ENCODE results near the gene SKOR1. TPM values are rescaled to one million over a fixed set of nuclear protein-coding genes. Genes with fewer than 3 reads are reported as not detected.

Gene SKOR1
- total and polyA plus RNA-seq, 2 of the 4 experiments (the other 2 are of a cell fraction) = 0.03 TPM; not detected in 1

GRCh38 chr15:67850336-67850735 lies 25.0 kb downstream of the SKOR1 start:
- Histone ChIP-seq H3K23ac (ENCODE audit: low read depth, low read length) (no peak overlapping the region), H2AK5ac (ENCODE audit: low read depth, low read length) (no peak overlapping the region), H3K9ac (ENCODE audit: low read depth, low read length) (no peak overlapping the region), H3K4me3 (ENCODE audit: insufficient read depth, low read depth, low read length) (no peak overlapping the region), H2BK15ac (ENCODE audit: low read depth, low read length) (no peak overlapping the region), H4K20me1 (ENCODE audit: insufficient read depth, low read length) (no peaks in the 10 kb centered on the region), H3K4me1 (ENCODE audit: control insufficient read depth, insufficient read depth, low read length) (no peaks in the 10 kb centered on the region), H3K79me1 (ENCODE audit: low read depth in 1 of 2, low read length in 2 of 2) (no peaks in the 10 kb centered on the region), H3K56ac (ENCODE audit: extremely low read depth, insufficient read depth, low read length) (no peak overlapping the region), H4K5ac (ENCODE audit: low read depth, low read length) (no peak overlapping the region), H4K8ac (ENCODE audit: low read depth in 2 of 2, low read length in 2 of 2) (no peak overlapping the region), H2BK5ac (ENCODE audit: low read depth, low read length, poor library complexity, severe bottlenecking) (no peak overlapping the region), H4K91ac (ENCODE audit: insufficient read depth, low read depth, low read length) (no peak overlapping the region), H2BK120ac (ENCODE audit: low read depth, low read length) (no peak overlapping the region), H3K4ac (ENCODE audit: low read depth, low read length) (no peak overlapping the region), H2AFZ (replicated peaks; ENCODE audit: low read length, poor library complexity) (no peak overlapping the region), H3K9me3 (ENCODE audit: control insufficient read depth, insufficient read depth, low read length) (no peaks in the 10 kb centered on the region), H3K9me1 (ENCODE audit: insufficient read depth, low read length) (no peaks in the 10 kb centered on the region), H3K36me3 (ENCODE audit: control insufficient read depth, insufficient read depth, low read length) (no peaks in the 10 kb centered on the region), H2BK20ac (ENCODE audit: low read depth, low read length) (no peak overlapping the region), H3K14ac (replicated peaks; ENCODE audit: low read depth, low read length) (no peak overlapping the region), H3K27me3 (ENCODE audit: control insufficient read depth, insufficient read depth, low read length) (peaks cover 4% of the 10 kb centered on the region), H3K27ac (ENCODE audit: insufficient read depth, low read length) (no peak overlapping the region), H3K18ac (ENCODE audit: low read depth, low read length) (no peak overlapping the region), H3K4me2 (ENCODE audit: low read depth, low read length) (no peak overlapping the region), H2AK9ac (replicated peaks; ENCODE audit: low read depth, low read length, poor library complexity) (no peak overlapping the region)
- intact Hi-C loops (cut with micrococcal nuclease) (no loop called here), dilution Hi-C loops (cut with HindIII; ENCODE audit: low sequenced_read_pairs, unreplicated experiment) (no loop called here), in situ Hi-C loops (cut with MboI; ENCODE audit: low sequenced_read_pairs) (no loop called here)
- DNase-seq (no peak), ATAC-seq (ENCODE audit: low read depth) (no peak)
- BruUV-seq (replicated peaks) = no TSS peak
- TF ChIP-seq, protein P1, sequence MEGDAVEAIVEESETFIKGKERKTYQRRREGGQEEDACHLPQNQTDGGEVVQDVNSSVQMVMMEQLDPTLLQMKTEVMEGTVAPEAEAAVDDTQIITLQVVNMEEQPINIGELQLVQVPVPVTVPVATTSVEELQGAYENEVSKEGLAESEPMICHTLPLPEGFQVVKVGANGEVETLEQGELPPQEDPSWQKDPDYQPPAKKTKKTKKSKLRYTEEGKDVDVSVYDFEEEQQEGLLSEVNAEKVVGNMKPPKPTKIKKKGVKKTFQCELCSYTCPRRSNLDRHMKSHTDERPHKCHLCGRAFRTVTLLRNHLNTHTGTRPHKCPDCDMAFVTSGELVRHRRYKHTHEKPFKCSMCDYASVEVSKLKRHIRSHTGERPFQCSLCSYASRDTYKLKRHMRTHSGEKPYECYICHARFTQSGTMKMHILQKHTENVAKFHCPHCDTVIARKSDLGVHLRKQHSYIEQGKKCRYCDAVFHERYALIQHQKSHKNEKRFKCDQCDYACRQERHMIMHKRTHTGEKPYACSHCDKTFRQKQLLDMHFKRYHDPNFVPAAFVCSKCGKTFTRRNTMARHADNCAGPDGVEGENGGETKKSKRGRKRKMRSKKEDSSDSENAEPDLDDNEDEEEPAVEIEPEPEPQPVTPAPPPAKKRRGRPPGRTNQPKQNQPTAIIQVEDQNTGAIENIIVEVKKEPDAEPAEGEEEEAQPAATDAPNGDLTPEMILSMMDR (conservative IDR thresholded peaks at IDR 0.05; ENCODE audit: low read depth, low read length) = no peak
- no peak for TF ChIP-seq USF2 (IDR thresholded peaks at IDR 0.05; ENCODE audit: low read depth, low read length)
- no peak for TF ChIP-seq SMC3 (IDR thresholded peaks at IDR 0.05; ENCODE audit: low read depth, low read length)
- TF ChIP-seq RAD21 (IDR thresholded peaks at IDR 0.05; ENCODE audit: low read length) = no peak
- no peak for TF ChIP-seq MAZ (IDR thresholded peaks at IDR 0.05; ENCODE audit: borderline replicate concordance, low read depth, low read length)
- TF ChIP-seq RFX5 (IDR thresholded peaks at IDR 0.05; ENCODE audit: low read depth, low read length) = no peak
- no peak for TF ChIP-seq CEBPB (IDR thresholded peaks at IDR 0.05; ENCODE audit: low read depth, low read length)
- TF ChIP-seq FOS (IDR thresholded peaks at IDR 0.05; ENCODE audit: low read depth, low read length) = no peak
- no peak for TF ChIP-seq CHD1 (IDR thresholded peaks at IDR 0.05; ENCODE audit: low read depth, low read length)
- TF ChIP-seq, protein P2, sequence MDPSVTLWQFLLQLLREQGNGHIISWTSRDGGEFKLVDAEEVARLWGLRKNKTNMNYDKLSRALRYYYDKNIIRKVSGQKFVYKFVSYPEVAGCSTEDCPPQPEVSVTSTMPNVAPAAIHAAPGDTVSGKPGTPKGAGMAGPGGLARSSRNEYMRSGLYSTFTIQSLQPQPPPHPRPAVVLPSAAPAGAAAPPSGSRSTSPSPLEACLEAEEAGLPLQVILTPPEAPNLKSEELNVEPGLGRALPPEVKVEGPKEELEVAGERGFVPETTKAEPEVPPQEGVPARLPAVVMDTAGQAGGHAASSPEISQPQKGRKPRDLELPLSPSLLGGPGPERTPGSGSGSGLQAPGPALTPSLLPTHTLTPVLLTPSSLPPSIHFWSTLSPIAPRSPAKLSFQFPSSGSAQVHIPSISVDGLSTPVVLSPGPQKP (IDR thresholded peaks at IDR 0.05; ENCODE audit: borderline replicate concordance, low read depth, low read length) = no peak
- TF ChIP-seq MXI1 (IDR thresholded peaks at IDR 0.05; ENCODE audit: borderline replicate concordance, low read depth, low read length) = no peak
- TF ChIP-seq POLR2A (IDR thresholded peaks at IDR 0.05; ENCODE audit: low read depth, low read length) = no peak
- TF ChIP-seq BHLHE40 (IDR thresholded peaks at IDR 0.05; ENCODE audit: low read depth, low read length) = no peak
- TF ChIP-seq NFE2L2 (IDR thresholded peaks at IDR 0.05; ENCODE audit: low read depth, low read length) = no peak
- TF ChIP-seq RCOR1 (IDR thresholded peaks at IDR 0.05; ENCODE audit: insufficient replicate concordance, low read length) = no peak
- no peak for TF ChIP-seq MAFK (IDR thresholded peaks at IDR 0.05; ENCODE audit: low read depth, low read length)
- POLR2A ChIA-PET (ENCODE audit: unreplicated experiment) = interaction anchor here (0.7 kb wide), 1 partner anchor 249 kb away, joined by 7 read pairs; no protein-coding TSS in a partner anchor
- CTCF ChIA-PET = no interaction called here
- WGBS, 2 experiments (ENCODE audit: extremely low coverage in 2 of 2, insufficient read length in 1 of 2) = 23% methylated on average over 2 of the region's 7 CpGs; no CpG with 5 or more reads in 1 of the 2 experiments
